Panc1 (cell line): ENCODE data around the gene STK11IP.

ENCODE experiments used
- POLR2AphosphoS5 ChIP-seq: IDR thresholded peaks from 2 replicates; pipeline ENCODE4 v1.6.1; 2012; ENCODE audit warnings: mild to moderate bottlenecking, low read depth, low read length, moderate library complexity
- SIN3A ChIP-seq: IDR thresholded peaks from 2 replicates; pipeline ENCODE4 v1.6.1; 2012; ENCODE audit warnings: low read depth, mild to moderate bottlenecking, low read length, moderate library complexity, borderline replicate concordance; ENCODE audit not compliant: insufficient read depth
- TF ChIP-seq, protein P1 (sequence below): fragments of 450-650 bp; IDR thresholded peaks from 2 replicates; pipeline ENCODE4 v1.5.1; 2017; ENCODE audit warnings: mild to moderate bottlenecking
- TF ChIP-seq, protein P2 (sequence below), 2 experiments: IDR thresholded peaks; 2 replicates each; pipeline ENCODE4 v1.6.1; 2011 to 2012; ENCODE audit warnings: low read depth in 2 of 2, control low read depth in 1 of 2, low read length in 1 of 2, mild to moderate bottlenecking in 1 of 2, moderate library complexity in 1 of 2; ENCODE audit not compliant: insufficient read depth in 1 of 2

DNA sequence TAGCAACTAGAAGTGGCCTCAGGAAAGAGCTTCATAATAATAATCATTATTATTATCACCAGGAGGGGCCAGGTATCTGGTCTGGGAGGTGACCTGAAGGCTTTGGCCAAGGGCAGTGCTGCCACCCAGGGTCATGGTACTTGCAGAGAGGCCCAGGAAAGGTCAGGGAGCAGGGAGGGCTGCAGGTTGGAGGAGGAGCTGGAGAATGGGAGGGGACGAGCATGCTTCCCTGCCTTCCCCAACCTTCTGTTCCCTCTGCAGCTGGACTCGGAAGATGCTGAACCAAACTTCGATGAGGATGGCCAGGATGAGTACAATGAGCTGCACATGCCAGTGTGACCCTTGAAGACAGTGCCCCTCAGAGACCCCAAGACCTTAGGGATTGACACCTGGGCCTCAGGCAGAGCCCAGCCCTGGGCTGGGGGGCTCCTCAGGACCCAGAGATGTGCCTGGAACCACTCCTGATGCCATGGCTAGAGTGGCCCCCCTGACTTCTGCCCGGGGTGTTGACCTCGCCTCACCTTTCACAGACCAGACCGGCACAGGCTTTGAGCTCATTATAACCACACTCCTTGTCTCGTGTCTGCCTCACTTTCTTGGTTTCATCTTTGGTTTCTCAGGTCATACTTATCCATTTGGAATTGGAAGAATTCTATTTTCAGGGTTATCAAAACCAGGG is 43.9 kb downstream of the STK11IP start:
- TF ChIP-seq, protein P1, sequence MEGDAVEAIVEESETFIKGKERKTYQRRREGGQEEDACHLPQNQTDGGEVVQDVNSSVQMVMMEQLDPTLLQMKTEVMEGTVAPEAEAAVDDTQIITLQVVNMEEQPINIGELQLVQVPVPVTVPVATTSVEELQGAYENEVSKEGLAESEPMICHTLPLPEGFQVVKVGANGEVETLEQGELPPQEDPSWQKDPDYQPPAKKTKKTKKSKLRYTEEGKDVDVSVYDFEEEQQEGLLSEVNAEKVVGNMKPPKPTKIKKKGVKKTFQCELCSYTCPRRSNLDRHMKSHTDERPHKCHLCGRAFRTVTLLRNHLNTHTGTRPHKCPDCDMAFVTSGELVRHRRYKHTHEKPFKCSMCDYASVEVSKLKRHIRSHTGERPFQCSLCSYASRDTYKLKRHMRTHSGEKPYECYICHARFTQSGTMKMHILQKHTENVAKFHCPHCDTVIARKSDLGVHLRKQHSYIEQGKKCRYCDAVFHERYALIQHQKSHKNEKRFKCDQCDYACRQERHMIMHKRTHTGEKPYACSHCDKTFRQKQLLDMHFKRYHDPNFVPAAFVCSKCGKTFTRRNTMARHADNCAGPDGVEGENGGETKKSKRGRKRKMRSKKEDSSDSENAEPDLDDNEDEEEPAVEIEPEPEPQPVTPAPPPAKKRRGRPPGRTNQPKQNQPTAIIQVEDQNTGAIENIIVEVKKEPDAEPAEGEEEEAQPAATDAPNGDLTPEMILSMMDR = no peak
- no peak for TF ChIP-seq POLR2AphosphoS5
- no peak for TF ChIP-seq SIN3A
- TF ChIP-seq, protein P2, sequence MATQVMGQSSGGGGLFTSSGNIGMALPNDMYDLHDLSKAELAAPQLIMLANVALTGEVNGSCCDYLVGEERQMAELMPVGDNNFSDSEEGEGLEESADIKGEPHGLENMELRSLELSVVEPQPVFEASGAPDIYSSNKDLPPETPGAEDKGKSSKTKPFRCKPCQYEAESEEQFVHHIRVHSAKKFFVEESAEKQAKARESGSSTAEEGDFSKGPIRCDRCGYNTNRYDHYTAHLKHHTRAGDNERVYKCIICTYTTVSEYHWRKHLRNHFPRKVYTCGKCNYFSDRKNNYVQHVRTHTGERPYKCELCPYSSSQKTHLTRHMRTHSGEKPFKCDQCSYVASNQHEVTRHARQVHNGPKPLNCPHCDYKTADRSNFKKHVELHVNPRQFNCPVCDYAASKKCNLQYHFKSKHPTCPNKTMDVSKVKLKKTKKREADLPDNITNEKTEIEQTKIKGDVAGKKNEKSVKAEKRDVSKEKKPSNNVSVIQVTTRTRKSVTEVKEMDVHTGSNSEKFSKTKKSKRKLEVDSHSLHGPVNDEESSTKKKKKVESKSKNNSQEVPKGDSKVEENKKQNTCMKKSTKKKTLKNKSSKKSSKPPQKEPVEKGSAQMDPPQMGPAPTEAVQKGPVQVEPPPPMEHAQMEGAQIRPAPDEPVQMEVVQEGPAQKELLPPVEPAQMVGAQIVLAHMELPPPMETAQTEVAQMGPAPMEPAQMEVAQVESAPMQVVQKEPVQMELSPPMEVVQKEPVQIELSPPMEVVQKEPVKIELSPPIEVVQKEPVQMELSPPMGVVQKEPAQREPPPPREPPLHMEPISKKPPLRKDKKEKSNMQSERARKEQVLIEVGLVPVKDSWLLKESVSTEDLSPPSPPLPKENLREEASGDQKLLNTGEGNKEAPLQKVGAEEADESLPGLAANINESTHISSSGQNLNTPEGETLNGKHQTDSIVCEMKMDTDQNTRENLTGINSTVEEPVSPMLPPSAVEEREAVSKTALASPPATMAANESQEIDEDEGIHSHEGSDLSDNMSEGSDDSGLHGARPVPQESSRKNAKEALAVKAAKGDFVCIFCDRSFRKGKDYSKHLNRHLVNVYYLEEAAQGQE (IDR thresholded peaks at IDR 0.05; ENCODE audit: insufficient read depth in 1 of 2, low read depth in 2 of 2, low read length in 1 of 2) = no peak
